HEK293 (cell line): ENCODE data around the gene PSMG1.

Source experiments
- CTCF ChIA-PET: fragments of 350-600 bp; formaldehyde crosslinking; extraction: SDS; loops from one replicate; lab custom pipeline; 2021; ENCODE audit warnings: antibody characterized with exemption; lab: Yijun Ruan, JAX
- POLR2A ChIA-PET: fragments of 300-600 bp; formaldehyde crosslinking; extraction: SDS; loops from one replicate; lab custom pipeline; 2020; ENCODE audit warnings: antibody characterized with exemption, inconsistent platforms; lab: Yijun Ruan, JAX
- H3K27ac ChIP-seq: fragments of 200-500 bp; sonication (Bioruptor generic); 2 replicates; pipeline ENCODE4 v1.5.1; 2014; ENCODE audit warnings: low read depth, low read length, control low read depth, inconsistent platforms; ENCODE audit errors: extremely low read depth
- H3K36me3 ChIP-seq, 2 experiments: fragments of 200-500 bp in 1 of 2; sonication (Bioruptor generic) in 1 of 2; 1 replicate in 1 of 2; 2 replicates in 1 of 2; pipeline ENCODE4 v1.5.1; 2014 to 2017; ENCODE audit warnings: inconsistent platforms in 2 of 2, low read length in 2 of 2; ENCODE audit not compliant: control insufficient read depth in 2 of 2, insufficient read depth in 1 of 2
- H3K4me1 ChIP-seq: fragments of 200-500 bp; sonication (Bioruptor generic); 2 replicates; pipeline ENCODE4 v1.5.1; 2014; ENCODE audit warnings: mild to moderate bottlenecking, low read length, inconsistent platforms; ENCODE audit not compliant: control insufficient read depth, insufficient read depth
- H3K4me3 ChIP-seq: 2 replicates; pipeline ENCODE4 v1.5.1; 2011; ENCODE audit warnings: low read depth, mild to moderate bottlenecking, control low read depth, low read length, moderate library complexity
- H3K9me3 ChIP-seq: fragments of 200-500 bp; sonication (Bioruptor generic); 2 replicates; pipeline ENCODE4 v1.5.1; 2014; ENCODE audit warnings: low read depth, low read length, inconsistent platforms; ENCODE audit not compliant: control insufficient read depth, insufficient read depth
- GLIS1 ChIP-seq: fragments of 450-650 bp; formaldehyde crosslinking; IDR thresholded peaks from 2 replicates; pipeline ENCODE4 v1.5.1; 2016; ENCODE audit warnings: missing biosample characterization, missing genetic modification characterization
- HIC1 ChIP-seq: fragments of 450-650 bp; formaldehyde crosslinking; IDR thresholded peaks from 2 replicates; pipeline ENCODE4 v1.5.1; 2016; ENCODE audit warnings: missing biosample characterization, missing genetic modification characterization
- MZF1 ChIP-seq: fragments of 450-650 bp; formaldehyde crosslinking; IDR thresholded peaks from 2 replicates; pipeline ENCODE4 v1.5.1; 2017; ENCODE audit warnings: missing biosample characterization, missing genetic modification characterization, borderline replicate concordance
- PRDM1 ChIP-seq: fragments of 450-650 bp; formaldehyde crosslinking; IDR thresholded peaks from 2 replicates; pipeline ENCODE4; 2016; ENCODE audit warnings: missing biosample characterization, missing genetic modification characterization
- ZBTB11 ChIP-seq: fragments of 450-650 bp; formaldehyde crosslinking; conservative IDR thresholded peaks from 2 replicates; pipeline ENCODE4 v1.5.1; 2016; ENCODE audit warnings: low read depth, missing biosample characterization, missing genetic modification characterization
- ZFP69B ChIP-seq: fragments of 450-650 bp; formaldehyde crosslinking; IDR thresholded peaks from 2 replicates; pipeline ENCODE4 v1.5.1; 2016; ENCODE audit warnings: missing biosample characterization, missing genetic modification characterization
- ZNF133 ChIP-seq: fragments of 450-650 bp; formaldehyde crosslinking; IDR thresholded peaks from 2 replicates; pipeline ENCODE4 v1.5.1; 2016; ENCODE audit warnings: missing biosample characterization, missing genetic modification characterization
- ZNF280C ChIP-seq: fragments of 450-650 bp; formaldehyde crosslinking; IDR thresholded peaks from 2 replicates; pipeline ENCODE4 v1.5.1; 2016; ENCODE audit warnings: missing biosample characterization, missing genetic modification characterization
- ZNF292 ChIP-seq: fragments of 450-650 bp; formaldehyde crosslinking; IDR thresholded peaks from 2 replicates; pipeline ENCODE4 v1.5.1; 2016; ENCODE audit warnings: low read depth, missing biosample characterization, missing genetic modification characterization, borderline replicate concordance
- ZNF362 ChIP-seq: fragments of 450-650 bp; formaldehyde crosslinking; IDR thresholded peaks from 2 replicates; pipeline ENCODE4 v1.5.1; 2016; ENCODE audit warnings: missing biosample characterization, missing genetic modification characterization
- ZNF404 ChIP-seq: fragments of 450-650 bp; formaldehyde crosslinking; IDR thresholded peaks from 2 replicates; pipeline ENCODE4 v1.5.1; 2017; ENCODE audit warnings: missing biosample characterization, missing genetic modification characterization
- ZNF571 ChIP-seq: fragments of 450-650 bp; formaldehyde crosslinking; IDR thresholded peaks from 2 replicates; pipeline ENCODE4 v1.5.0; 2017; ENCODE audit warnings: missing biosample characterization, missing genetic modification characterization
- ZNF623 ChIP-seq: fragments of 450-650 bp; formaldehyde crosslinking; IDR thresholded peaks from 2 replicates; pipeline ENCODE4 v1.5.1; 2016; ENCODE audit warnings: missing biosample characterization, missing genetic modification characterization
- ZNF830 ChIP-seq: fragments of 450-650 bp; IDR thresholded peaks from 2 replicates; pipeline ENCODE4 v1.5.0; 2018; ENCODE audit warnings: missing biosample characterization, missing genetic modification characterization, low read depth, mild to moderate bottlenecking, moderate library complexity
- ZSCAN18 ChIP-seq: fragments of 450-650 bp; formaldehyde crosslinking; IDR thresholded peaks from 2 replicates; pipeline ENCODE4 v1.5.1; 2016; ENCODE audit warnings: missing biosample characterization, missing genetic modification characterization

The PSMG1 gene

GRCh38 chr21:39196310-39196709 lies 13.1 kb upstream of the PSMG1 start:
- H3K9me3 ChIP-seq, result no peaks in the 10 kb centered on the region
- ChIA-PET POLR2A (no interaction called here), CTCF (interaction anchor here (0.6 kb wide), 1 partner anchor 440 kb away, joined by 4 read pairs; no protein-coding TSS in a partner anchor)
- TF ChIP-seq HIC1 (no peak), PRDM1 (peak; percentile 52; the same call in 1 of the 2 replicates)
- H3K4me1 ChIP-seq, result no peaks in the 10 kb centered on the region
- no peak overlapping the region for H3K4me3 ChIP-seq
- H3K27ac ChIP-seq, result no peak overlapping the region
- H3K36me3 ChIP-seq, result peaks cover 26 to 62% of the 10 kb centered on the region in 2 experiments

- TF ChIP-seq ZNF292 (no peak), ZNF362 (tag by site-specific recombination) (no peak), MZF1 (tag by site-specific recombination) (no peak), ZBTB11 (tag by site-specific recombination) (no peak), ZNF830 (tag by site-specific recombination) (no peak), ZNF133 (tag by site-specific recombination) (no peak), ZNF623 (tag by site-specific recombination) (no peak), GLIS1 (tag by site-specific recombination) (no peak), ZNF280C (tag by site-specific recombination) (no peak), ZNF404 (tag by site-specific recombination) (no peak), ZFP69B (tag by site-specific recombination) (no peak), ZSCAN18 (tag by site-specific recombination) (no peak), ZNF571 (tag by site-specific recombination) (no peak)
- ChIA-PET POLR2A (interaction anchor here (2.3 kb wide), 1 partner anchor 10 kb away, joined by 7 read pairs; the partner anchor contains the start of gene PSMG1), CTCF (no interaction called here)
- no peaks in the 10 kb centered on the region for H3K9me3 ChIP-seq
- H3K36me3 ChIP-seq, result peaks cover 0 to 38% of the 10 kb centered on the region in 2 experiments; a peak in 1 of 3 replicates
- H3K4me1 ChIP-seq, result no peaks in the 10 kb centered on the region
- no peak overlapping the region for H3K27ac ChIP-seq
- H3K4me3 ChIP-seq, result no peak overlapping the region
These were observed 10.1 kb upstream of the PSMG1 start for GRCh38 chr21:39193380-39193779.
